Fibroblast of villous mesenchyme (primary cell): ENCODE results near the gene GLYATL1. TPM values are rescaled to one million over a fixed set of nuclear protein-coding genes. Genes with fewer than 3 reads are reported as not detected.

Experiments used
- DNase-seq: peaks from one replicate; pipeline ENCODE4 v3.0.0-alpha.2; 2010; ENCODE audit warnings: low read depth
- H3K4me3 ChIP-seq: 2 replicates; pipeline ENCODE4 v1.5.1; 2011; ENCODE audit warnings: low read depth, mild to moderate bottlenecking, low read length
- CTCF ChIP-seq: IDR thresholded peaks from 2 replicates; pipeline ENCODE4 v1.5.1; 2012; ENCODE audit warnings: low read depth, mild to moderate bottlenecking, low read length; ENCODE audit not compliant: insufficient read depth
- total RNA-seq: library from RNA; depleted of rRNA; stranded (reverse); fragments of >200 nt; gene quantifications from 2 replicates; pipeline ENCODE4 v1.2.3, GENCODE V29; 2012

The GLYATL1 gene
- total RNA-seq: under 0.01 TPM in 1 of 2 replicates, not detected in the other

- no peak for DNase-seq
- no peak within 1 kb of the TSS for H3K4me3 ChIP-seq
- TF ChIP-seq CTCF: no peak
Measured at GRCh38 chr11:58939277-58939676, at the start of gene GLYATL1. TSS of gene GLYATL1 (plus strand) at chr11:58939488. CDS start at chr11:58947088, 7,600 bp downstream.

GRCh38 chr11:58893899-58894298, 45.4 kb upstream of the GLYATL1 start:
- H3K4me3 ChIP-seq: no peak overlapping the region
- DNase-seq: no peak
- no peak for TF ChIP-seq CTCF

- no peak for TF ChIP-seq CTCF
- no peak overlapping the region for H3K4me3 ChIP-seq
- DNase-seq: no peak
Measured at GRCh38 chr11:58898106-58898505, 41.2 kb upstream of the GLYATL1 start.

GRCh38 chr11:58900479-58901420, 38.5 kb upstream of the GLYATL1 start:
- H3K4me3 ChIP-seq: no peak overlapping the region
- DNase-seq: peak; percentile 59
- peak; percentile 52 for TF ChIP-seq CTCF

GRCh38 chr11:58902881-58903280, 36.4 kb upstream of the GLYATL1 start:
- TF ChIP-seq CTCF: no peak
- no peak for DNase-seq

GRCh38 chr11:58905011-58905720, 34.1 kb upstream of the GLYATL1 start:
- DNase-seq: peak; percentile 38
- no peak for TF ChIP-seq CTCF
- peak overlapping the region; percentile 56 for H3K4me3 ChIP-seq

More at GRCh38 chr11:58902881-58903280, 36.4 kb upstream of the GLYATL1 start:
- no peak overlapping the region for H3K4me3 ChIP-seq
